ENCODE results near the gene EIF1AD. TPM values are rescaled to one million over a fixed set of nuclear protein-coding genes. Genes with fewer than 3 reads are reported as not detected.

The EIF1AD gene
- total RNA-seq, 2 donors from 2014 or later: 33.6 to 37.3 TPM

DNA sequence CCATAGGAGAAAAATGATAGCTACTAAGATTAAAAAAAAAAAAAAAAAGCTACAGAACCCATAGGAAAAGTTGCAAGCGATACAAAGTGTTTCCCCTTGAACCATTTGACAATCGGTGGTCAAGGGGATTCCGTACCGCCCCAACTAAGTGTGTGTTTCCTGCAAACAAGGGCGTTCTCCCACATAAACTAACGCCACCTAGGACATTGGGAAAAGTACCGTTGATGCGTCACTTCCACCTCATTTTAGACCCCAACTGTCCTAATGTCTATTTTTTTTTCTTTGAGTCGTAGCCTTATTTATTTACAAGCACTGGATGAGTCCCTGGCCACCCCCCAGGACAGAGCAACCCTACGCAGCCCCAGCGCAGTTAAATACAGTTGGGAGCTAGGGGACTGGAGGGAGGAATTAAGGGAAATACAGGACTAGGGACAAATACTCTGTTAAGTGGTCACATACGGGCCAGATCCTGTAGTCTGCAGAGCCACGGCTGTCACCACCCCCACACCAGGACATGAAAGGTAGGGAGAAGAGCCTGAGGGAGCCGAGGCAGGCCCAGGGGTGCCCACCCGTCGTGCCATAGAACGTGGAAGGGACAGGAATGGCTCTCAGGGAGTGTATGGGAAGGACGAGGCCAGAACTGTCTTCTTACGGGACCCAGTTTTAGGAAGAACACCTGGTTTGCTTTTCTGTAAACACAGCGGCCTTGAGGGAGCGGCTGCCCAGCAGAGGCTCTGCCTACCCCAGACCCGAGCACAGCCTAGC, 19.0 kb downstream of the EIF1AD start:
- peaks cover 0 to 5% of the 10 kb centered on the region in 2 donors for H3K36me3 ChIP-seq
- TF ChIP-seq POLR2A (IDR thresholded peaks at IDR 0.05) (no peak), POLR2AphosphoS5 (IDR thresholded peaks at IDR 0.05) (no peak)
- TF ChIP-seq, protein P1, sequence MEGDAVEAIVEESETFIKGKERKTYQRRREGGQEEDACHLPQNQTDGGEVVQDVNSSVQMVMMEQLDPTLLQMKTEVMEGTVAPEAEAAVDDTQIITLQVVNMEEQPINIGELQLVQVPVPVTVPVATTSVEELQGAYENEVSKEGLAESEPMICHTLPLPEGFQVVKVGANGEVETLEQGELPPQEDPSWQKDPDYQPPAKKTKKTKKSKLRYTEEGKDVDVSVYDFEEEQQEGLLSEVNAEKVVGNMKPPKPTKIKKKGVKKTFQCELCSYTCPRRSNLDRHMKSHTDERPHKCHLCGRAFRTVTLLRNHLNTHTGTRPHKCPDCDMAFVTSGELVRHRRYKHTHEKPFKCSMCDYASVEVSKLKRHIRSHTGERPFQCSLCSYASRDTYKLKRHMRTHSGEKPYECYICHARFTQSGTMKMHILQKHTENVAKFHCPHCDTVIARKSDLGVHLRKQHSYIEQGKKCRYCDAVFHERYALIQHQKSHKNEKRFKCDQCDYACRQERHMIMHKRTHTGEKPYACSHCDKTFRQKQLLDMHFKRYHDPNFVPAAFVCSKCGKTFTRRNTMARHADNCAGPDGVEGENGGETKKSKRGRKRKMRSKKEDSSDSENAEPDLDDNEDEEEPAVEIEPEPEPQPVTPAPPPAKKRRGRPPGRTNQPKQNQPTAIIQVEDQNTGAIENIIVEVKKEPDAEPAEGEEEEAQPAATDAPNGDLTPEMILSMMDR (IDR thresholded peaks at IDR 0.05): no peak
- no peak for DNase-seq (ENCODE audit: low spot score)
- no peaks in the 10 kb centered on the region for H3K9me3 ChIP-seq
- 74% methylated on average over 21 of the region's 22 CpGs for WGBS
- no peak overlapping the region for H3K4me3 ChIP-seq
- H3K27ac ChIP-seq: no peak overlapping the region
- H3K27me3 ChIP-seq (replicated peaks; ENCODE audit: insufficient read depth): no peaks in the 10 kb centered on the region
- no peaks in the 10 kb centered on the region for H3K4me1 ChIP-seq (replicated peaks)
- intact Hi-C loops (cut with DNase I): loop anchor here (10.0 kb wide), 1 partner anchor 278 kb away; no protein-coding TSS in a partner anchor

DNA sequence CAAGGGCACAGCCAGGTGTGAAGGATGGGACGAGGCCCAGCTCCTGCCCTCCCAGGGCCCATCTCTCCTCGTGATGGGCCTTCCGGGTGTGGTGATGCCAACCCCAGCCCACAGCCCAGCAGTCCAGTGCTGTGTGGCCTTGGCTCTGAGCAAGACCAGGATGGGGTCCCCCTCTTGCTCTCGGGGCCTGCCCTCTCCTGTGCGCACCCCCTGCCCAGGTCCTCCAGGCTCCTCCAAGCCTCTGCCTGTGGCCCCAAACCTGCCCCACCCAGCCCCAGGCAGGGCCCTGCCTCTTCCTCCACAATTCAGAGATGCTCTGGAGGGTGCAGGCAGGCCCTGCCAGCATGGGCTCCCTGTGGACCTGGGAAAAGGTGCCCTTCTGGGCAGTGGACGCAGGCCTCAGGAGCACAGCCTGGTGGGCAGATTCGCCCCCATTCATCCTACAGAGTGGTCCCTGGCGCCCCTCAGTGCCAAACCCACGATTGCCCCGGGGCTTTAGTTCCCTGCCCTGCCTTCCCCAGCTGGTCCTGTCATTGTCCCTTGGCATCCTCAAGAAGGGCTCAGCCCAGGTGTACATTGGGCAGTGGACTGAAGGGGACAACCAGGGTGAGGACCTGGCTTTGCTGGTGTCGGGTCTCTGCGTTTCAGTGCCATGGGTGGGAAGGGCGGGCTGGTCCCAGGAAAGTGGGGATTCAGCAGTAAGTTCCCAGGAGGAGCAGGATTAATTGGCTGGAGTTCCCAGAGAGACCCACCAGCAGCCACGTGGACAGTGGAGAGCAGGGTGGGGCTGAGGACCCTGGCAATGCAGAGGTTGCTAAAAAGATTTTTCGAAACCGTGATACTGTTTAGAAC, 19.8 kb downstream of the EIF1AD start:
- H3K27ac ChIP-seq: no peak overlapping the region
- TF ChIP-seq POLR2AphosphoS5 (IDR thresholded peaks at IDR 0.05): no peak
- no peak for TF ChIP-seq POLR2A (IDR thresholded peaks at IDR 0.05)
- TF ChIP-seq, protein P1 (IDR thresholded peaks at IDR 0.05): no peak
- no peak overlapping the region for H3K4me3 ChIP-seq
- DNase-seq (ENCODE audit: low spot score): no peak
- intact Hi-C loops (cut with DNase I): loop anchor here (10.0 kb wide), 1 partner anchor 277 kb away; no protein-coding TSS in a partner anchor
- WGBS: 61% methylated on average over 12 of the region's 16 CpGs
- H3K4me1 ChIP-seq (replicated peaks): no peaks in the 10 kb centered on the region
- peaks cover 2 to 13% of the 10 kb centered on the region in 2 donors for H3K36me3 ChIP-seq
- no peaks in the 10 kb centered on the region for H3K9me3 ChIP-seq
- H3K27me3 ChIP-seq (replicated peaks; ENCODE audit: insufficient read depth): no peaks in the 10 kb centered on the region

DNA sequence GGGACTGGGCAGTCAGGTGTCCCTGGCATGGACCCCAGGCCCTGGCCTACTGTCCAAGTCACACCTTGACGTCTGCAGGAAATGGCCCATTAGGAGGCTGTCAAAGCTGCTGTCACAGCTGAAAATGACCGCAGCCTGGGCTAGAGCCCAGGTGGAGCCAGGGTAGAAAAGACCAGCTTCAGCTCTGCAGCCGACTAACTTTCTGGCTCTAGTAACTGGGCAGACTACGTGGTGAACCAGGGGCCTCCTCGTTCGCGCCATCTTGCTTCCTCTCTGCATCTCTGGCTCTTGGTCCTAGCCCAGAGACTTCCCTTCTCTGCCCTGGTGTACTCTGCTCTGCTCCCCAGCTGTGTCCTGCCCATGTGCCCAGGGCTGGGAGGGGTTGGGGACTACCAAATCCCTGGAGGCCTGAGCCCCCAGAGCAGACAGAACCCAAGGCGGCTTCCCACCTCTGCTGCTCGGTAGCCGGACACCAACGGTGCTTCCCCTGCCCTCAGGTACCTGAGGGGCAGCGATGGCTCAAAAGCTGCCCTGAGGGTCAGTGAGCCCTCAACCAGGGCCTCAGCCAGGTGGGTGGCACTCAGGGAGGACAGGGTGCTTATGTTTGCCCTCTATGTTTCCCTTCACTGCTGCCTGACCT, 20.7 kb downstream of the EIF1AD start:
- Histone ChIP-seq H3K4me1 (replicated peaks) (no peaks in the 10 kb centered on the region), H3K4me3 (no peak overlapping the region)
- WGBS: 77% methylated on average over 12 of the region's 12 CpGs

DNA sequence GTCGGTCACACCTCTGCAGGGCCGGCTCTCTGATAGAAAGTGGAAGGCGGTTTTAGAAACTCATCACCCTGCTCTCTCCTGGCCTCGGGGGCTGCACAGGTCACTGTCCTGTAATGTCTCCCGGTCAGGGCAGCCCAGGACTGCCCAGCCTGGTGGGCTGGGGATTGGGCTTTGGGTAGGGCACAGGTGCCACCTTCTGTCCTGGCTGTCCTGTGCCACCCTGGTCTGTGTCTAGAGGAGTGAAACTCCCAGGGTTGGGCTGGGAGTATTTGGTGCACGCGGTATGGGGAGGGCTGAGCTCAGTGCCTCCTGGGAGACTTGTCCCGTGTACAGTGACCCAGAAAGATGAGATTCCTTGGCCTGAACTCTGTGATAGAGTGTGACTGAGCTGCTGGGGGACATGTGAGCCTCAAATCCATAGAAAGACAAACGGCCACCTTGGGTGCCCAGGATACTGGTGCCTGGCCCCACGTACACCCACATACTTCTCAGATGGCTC, 22.6 kb downstream of the EIF1AD start:
- WGBS: 90% methylated on average over 10 of the region's 10 CpGs
- H3K36me3 ChIP-seq: peaks cover 2 to 15% of the 10 kb centered on the region in 2 donors

More for the DNA sequence above, 20.7 kb downstream of the EIF1AD start:
- no peak for TF ChIP-seq POLR2AphosphoS5 (IDR thresholded peaks at IDR 0.05)
- TF ChIP-seq, protein P1 (IDR thresholded peaks at IDR 0.05): no peak
- no peak for TF ChIP-seq POLR2A (IDR thresholded peaks at IDR 0.05)
- DNase-seq (ENCODE audit: low spot score): no peak
- Histone ChIP-seq H3K36me3 (peaks cover 2 to 15% of the 10 kb centered on the region in 2 donors), H3K9me3 (no peaks in the 10 kb centered on the region), H3K27me3 (replicated peaks; ENCODE audit: insufficient read depth) (no peaks in the 10 kb centered on the region), H3K27ac (no peak overlapping the region)
- intact Hi-C loops (cut with DNase I): loop anchor here (10.0 kb wide), 1 partner anchor 276 kb away; no protein-coding TSS in a partner anchor

More for the DNA sequence above, 22.6 kb downstream of the EIF1AD start:
- DNase-seq (ENCODE audit: low spot score): no peak
- Histone ChIP-seq H3K27ac (no peak overlapping the region), H3K4me3 (no peak overlapping the region), H3K27me3 (replicated peaks; ENCODE audit: insufficient read depth) (no peaks in the 10 kb centered on the region), H3K9me3 (no peaks in the 10 kb centered on the region), H3K4me1 (replicated peaks) (no peaks in the 10 kb centered on the region)
- intact Hi-C loops (cut with DNase I): no loop called here
- TF ChIP-seq POLR2AphosphoS5 (IDR thresholded peaks at IDR 0.05) (no peak), POLR2A (IDR thresholded peaks at IDR 0.05) (no peak)
- TF ChIP-seq, protein P1 (IDR thresholded peaks at IDR 0.05): no peak
